ENCODE data around the gene DDX55.

DNA sequence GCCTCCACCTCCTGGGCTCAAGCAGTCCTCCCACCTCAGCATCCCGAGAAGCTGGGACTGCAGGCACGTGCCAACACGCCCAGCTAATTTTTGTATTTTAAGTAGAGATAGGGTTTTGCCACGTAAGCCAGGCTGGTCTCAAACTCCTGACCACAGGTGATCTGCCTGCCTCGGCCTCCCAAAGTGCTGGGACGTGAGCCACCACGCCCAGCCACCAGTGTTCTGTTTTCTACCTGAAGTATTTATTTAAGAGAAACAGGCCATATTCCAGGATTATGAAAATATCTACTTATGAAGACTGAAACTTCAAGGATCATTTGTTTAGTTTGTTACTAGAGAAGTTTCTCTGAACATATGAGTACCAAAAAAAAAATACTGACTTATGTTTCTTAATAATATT lies 42.0 kb downstream of the DDX55 start:
- TF ChIP-seq, protein P1, sequence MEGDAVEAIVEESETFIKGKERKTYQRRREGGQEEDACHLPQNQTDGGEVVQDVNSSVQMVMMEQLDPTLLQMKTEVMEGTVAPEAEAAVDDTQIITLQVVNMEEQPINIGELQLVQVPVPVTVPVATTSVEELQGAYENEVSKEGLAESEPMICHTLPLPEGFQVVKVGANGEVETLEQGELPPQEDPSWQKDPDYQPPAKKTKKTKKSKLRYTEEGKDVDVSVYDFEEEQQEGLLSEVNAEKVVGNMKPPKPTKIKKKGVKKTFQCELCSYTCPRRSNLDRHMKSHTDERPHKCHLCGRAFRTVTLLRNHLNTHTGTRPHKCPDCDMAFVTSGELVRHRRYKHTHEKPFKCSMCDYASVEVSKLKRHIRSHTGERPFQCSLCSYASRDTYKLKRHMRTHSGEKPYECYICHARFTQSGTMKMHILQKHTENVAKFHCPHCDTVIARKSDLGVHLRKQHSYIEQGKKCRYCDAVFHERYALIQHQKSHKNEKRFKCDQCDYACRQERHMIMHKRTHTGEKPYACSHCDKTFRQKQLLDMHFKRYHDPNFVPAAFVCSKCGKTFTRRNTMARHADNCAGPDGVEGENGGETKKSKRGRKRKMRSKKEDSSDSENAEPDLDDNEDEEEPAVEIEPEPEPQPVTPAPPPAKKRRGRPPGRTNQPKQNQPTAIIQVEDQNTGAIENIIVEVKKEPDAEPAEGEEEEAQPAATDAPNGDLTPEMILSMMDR (conservative IDR thresholded peaks at IDR 0.05 in 1 of 2, IDR thresholded peaks at IDR 0.05 in 1 of 2; ENCODE audit: extremely low read depth in 1 of 2, insufficient read depth in 1 of 2, low read depth in 1 of 2, low read length in 2 of 2), result no peak
- TF ChIP-seq EZH2 (IDR thresholded peaks at IDR 0.05; ENCODE audit: borderline replicate concordance, low read length), result no peak

Measured in mammary epithelial cell (primary cell).